Neural cell (in vitro differentiated cells): ENCODE results near the gene FAM20C. TPM values are rescaled to one million over a fixed set of nuclear protein-coding genes. Genes with fewer than 3 reads are reported as not detected.

Experiments
- H2AFZ ChIP-seq: fragments of 200-600, 300-800 bp; sonication (generic), shearing (Covaris generic); 2 replicates; pipeline ENCODE4 v1.6.0; 2014; ENCODE audit warnings: low read depth, mild to moderate bottlenecking, antibody characterized with exemption, low read length, moderate library complexity
- H3F3A ChIP-seq: fragments of 200-600 bp; shearing (Covaris generic); 2 replicates; pipeline ENCODE4 v1.6.1; 2016; ENCODE audit warnings: mild to moderate bottlenecking, moderate library complexity, mixed read lengths, antibody characterized with exemption, low read length; ENCODE audit not compliant: insufficient read depth, poor library complexity, severe bottlenecking
- H3K27ac ChIP-seq: fragments of 200-600, 300-800 bp; sonication (generic), shearing (Covaris generic); 2 replicates; pipeline ENCODE4 v1.5.1; 2014; ENCODE audit warnings: mild to moderate bottlenecking, low read length, moderate library complexity
- H3K27me3 ChIP-seq: fragments of 300-800, 200-600 bp; sonication (generic), shearing (Covaris generic); 2 replicates; pipeline ENCODE4 v1.6.0; 2014; ENCODE audit warnings: mild to moderate bottlenecking, low read depth, low read length, moderate library complexity; ENCODE audit not compliant: insufficient read depth
- H3K36me3 ChIP-seq: fragments of 300-800, 200-600 bp; sonication (generic), shearing (Covaris generic); 2 replicates; pipeline ENCODE4 v1.5.1; 2014; ENCODE audit warnings: mild to moderate bottlenecking, antibody characterized with exemption, low read length, moderate library complexity; ENCODE audit not compliant: insufficient read depth
- H3K4me2 ChIP-seq: fragments of 300-800, 200-600 bp; sonication (generic), shearing (Covaris generic); 2 replicates; pipeline ENCODE4 v1.6.0; 2014; ENCODE audit warnings: mild to moderate bottlenecking, low read length
- H3K4me3 ChIP-seq: fragments of 300-800, 200-600 bp; sonication (generic), shearing (Covaris generic); 2 replicates; pipeline ENCODE4 v1.5.1; 2014; ENCODE audit warnings: mild to moderate bottlenecking, low read length, moderate library complexity
- H3K79me2 ChIP-seq: fragments of 200-600 bp; shearing (Covaris generic); replicated peaks from 2 replicates; pipeline ENCODE4 v1.6.0; 2014; ENCODE audit warnings: mild to moderate bottlenecking, low read length, moderate library complexity; ENCODE audit not compliant: insufficient read depth
- H3K9ac ChIP-seq: fragments of 300-800, 200-600 bp; sonication (generic), shearing (Covaris generic); 2 replicates; pipeline ENCODE4 v1.6.1; 2016; ENCODE audit warnings: mild to moderate bottlenecking, low read length, mixed read lengths
- H3K9me2 ChIP-seq: fragments of 200-600 bp; shearing (Covaris generic); 2 replicates; pipeline ENCODE4 v1.6.1; 2016; ENCODE audit warnings: mild to moderate bottlenecking, low read length, mixed read lengths; ENCODE audit not compliant: insufficient read depth
- H3K9me3 ChIP-seq: fragments of 200-600, 300-800 bp; sonication (generic), shearing (Covaris generic); 2 replicates; pipeline ENCODE4 v1.6.1; 2016; ENCODE audit warnings: mild to moderate bottlenecking, mixed run types, low read length, moderate library complexity, mixed read lengths
- H4K20me1 ChIP-seq: fragments of 200-600 bp; shearing (Covaris generic); 2 replicates; pipeline ENCODE4 v1.6.1; 2016; ENCODE audit warnings: mild to moderate bottlenecking, mixed run types; ENCODE audit not compliant: insufficient read depth
- EP300 ChIP-seq: fragments of 450-650 bp; conservative IDR thresholded peaks from 2 replicates; pipeline ENCODE4 v1.6.1; 2014; ENCODE audit warnings: antibody characterized with exemption, mild to moderate bottlenecking, moderate library complexity; ENCODE audit not compliant: poor library complexity, severe bottlenecking
- EZH2 ChIP-seq: fragments of 200-600, 300-800 bp; shearing (Covaris generic), sonication (generic); IDR thresholded peaks from 2 replicates; pipeline ENCODE4 v1.6.1; 2014; ENCODE audit warnings: antibody characterized with exemption, low read length, borderline replicate concordance, mild to moderate bottlenecking; ENCODE audit not compliant: insufficient read depth, poor library complexity, severe bottlenecking
- MXI1 ChIP-seq: fragments of 450-650 bp; conservative IDR thresholded peaks from 2 replicates; pipeline ENCODE4 v1.6.1; 2014; ENCODE audit warnings: antibody characterized with exemption, mild to moderate bottlenecking; ENCODE audit not compliant: poor library complexity, severe bottlenecking
- POLR2AphosphoS5 ChIP-seq: IDR thresholded peaks from 2 replicates; pipeline ENCODE4 v1.6.1; 2012
- RAD21 ChIP-seq: fragments of 450-650 bp; conservative IDR thresholded peaks from 2 replicates; pipeline ENCODE4 v1.6.1; 2014; ENCODE audit warnings: antibody characterized with exemption, mild to moderate bottlenecking, moderate library complexity
- SMC3 ChIP-seq: fragments of 450-650 bp; conservative IDR thresholded peaks from 2 replicates; pipeline ENCODE4 v1.6.1; 2014; ENCODE audit warnings: antibody characterized with exemption, mild to moderate bottlenecking, moderate library complexity; ENCODE audit not compliant: poor library complexity
- TAF1 ChIP-seq: IDR thresholded peaks from 2 replicates; pipeline ENCODE4 v1.6.1; 2012; ENCODE audit warnings: low read depth
- polyA plus RNA-seq: library from polyadenylated mRNA; depleted of rRNA; stranded (reverse); fragments of >200 nt; gene quantifications from 2 replicates; pipeline ENCODE4 v1.2.3, GENCODE V29; 2014
- TF ChIP-seq, protein P1 (sequence below): fragments of 450-650 bp; IDR thresholded peaks from 2 replicates; pipeline ENCODE4 v1.5.1; 2014; ENCODE audit warnings: antibody characterized with exemption, mild to moderate bottlenecking, moderate library complexity; ENCODE audit not compliant: poor library complexity, severe bottlenecking
- TF ChIP-seq, protein P2 (sequence below): IDR thresholded peaks from 2 replicates; pipeline ENCODE4 v1.6.1; 2012; ENCODE audit warnings: borderline replicate concordance

Gene FAM20C
- polyA plus RNA-seq, 1 donor from 2014 or later, result 22.7 TPM

DNA sequence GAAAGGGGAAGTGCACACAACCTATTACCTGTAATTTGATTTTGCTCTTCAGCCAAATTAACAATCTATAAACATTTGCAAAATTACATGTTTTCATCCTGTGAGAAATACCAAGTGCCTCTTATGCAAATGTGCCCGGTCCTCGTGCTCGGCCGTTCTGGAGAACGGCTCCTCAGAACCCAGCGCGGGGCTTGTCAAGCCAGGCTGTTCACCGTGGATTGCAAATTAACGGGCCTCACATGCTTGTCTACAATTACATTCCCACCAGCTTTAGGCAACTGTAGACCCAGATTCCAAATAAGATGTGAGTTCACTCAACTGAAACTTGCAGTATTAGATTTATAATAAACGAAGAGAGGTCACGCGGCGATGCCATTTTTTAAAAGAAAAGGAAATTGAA is 106.4 kb downstream of the FAM20C start:
- Histone ChIP-seq H4K20me1 (no peaks in the 10 kb centered on the region), H3K36me3 (no peaks in the 10 kb centered on the region), H3K4me3 (no peak overlapping the region), H3K27me3 (no peaks in the 10 kb centered on the region), H3K4me2 (no peak overlapping the region), H3K27ac (no peak overlapping the region), H3K9ac (no peak overlapping the region), H3K9me2 (no peaks in the 10 kb centered on the region), H3F3A (no peaks in the 10 kb centered on the region), H2AFZ (no peak overlapping the region), H3K9me3 (no peaks in the 10 kb centered on the region), H3K79me2 (no peaks in the 10 kb centered on the region)
- TF ChIP-seq TAF1 (no peak), EZH2 (no peak), RAD21 (no peak), MXI1 (no peak), POLR2AphosphoS5 (no peak), SMC3 (no peak), EP300 (no peak)
- TF ChIP-seq, protein P1, sequence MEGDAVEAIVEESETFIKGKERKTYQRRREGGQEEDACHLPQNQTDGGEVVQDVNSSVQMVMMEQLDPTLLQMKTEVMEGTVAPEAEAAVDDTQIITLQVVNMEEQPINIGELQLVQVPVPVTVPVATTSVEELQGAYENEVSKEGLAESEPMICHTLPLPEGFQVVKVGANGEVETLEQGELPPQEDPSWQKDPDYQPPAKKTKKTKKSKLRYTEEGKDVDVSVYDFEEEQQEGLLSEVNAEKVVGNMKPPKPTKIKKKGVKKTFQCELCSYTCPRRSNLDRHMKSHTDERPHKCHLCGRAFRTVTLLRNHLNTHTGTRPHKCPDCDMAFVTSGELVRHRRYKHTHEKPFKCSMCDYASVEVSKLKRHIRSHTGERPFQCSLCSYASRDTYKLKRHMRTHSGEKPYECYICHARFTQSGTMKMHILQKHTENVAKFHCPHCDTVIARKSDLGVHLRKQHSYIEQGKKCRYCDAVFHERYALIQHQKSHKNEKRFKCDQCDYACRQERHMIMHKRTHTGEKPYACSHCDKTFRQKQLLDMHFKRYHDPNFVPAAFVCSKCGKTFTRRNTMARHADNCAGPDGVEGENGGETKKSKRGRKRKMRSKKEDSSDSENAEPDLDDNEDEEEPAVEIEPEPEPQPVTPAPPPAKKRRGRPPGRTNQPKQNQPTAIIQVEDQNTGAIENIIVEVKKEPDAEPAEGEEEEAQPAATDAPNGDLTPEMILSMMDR, result no peak
- TF ChIP-seq, protein P2, sequence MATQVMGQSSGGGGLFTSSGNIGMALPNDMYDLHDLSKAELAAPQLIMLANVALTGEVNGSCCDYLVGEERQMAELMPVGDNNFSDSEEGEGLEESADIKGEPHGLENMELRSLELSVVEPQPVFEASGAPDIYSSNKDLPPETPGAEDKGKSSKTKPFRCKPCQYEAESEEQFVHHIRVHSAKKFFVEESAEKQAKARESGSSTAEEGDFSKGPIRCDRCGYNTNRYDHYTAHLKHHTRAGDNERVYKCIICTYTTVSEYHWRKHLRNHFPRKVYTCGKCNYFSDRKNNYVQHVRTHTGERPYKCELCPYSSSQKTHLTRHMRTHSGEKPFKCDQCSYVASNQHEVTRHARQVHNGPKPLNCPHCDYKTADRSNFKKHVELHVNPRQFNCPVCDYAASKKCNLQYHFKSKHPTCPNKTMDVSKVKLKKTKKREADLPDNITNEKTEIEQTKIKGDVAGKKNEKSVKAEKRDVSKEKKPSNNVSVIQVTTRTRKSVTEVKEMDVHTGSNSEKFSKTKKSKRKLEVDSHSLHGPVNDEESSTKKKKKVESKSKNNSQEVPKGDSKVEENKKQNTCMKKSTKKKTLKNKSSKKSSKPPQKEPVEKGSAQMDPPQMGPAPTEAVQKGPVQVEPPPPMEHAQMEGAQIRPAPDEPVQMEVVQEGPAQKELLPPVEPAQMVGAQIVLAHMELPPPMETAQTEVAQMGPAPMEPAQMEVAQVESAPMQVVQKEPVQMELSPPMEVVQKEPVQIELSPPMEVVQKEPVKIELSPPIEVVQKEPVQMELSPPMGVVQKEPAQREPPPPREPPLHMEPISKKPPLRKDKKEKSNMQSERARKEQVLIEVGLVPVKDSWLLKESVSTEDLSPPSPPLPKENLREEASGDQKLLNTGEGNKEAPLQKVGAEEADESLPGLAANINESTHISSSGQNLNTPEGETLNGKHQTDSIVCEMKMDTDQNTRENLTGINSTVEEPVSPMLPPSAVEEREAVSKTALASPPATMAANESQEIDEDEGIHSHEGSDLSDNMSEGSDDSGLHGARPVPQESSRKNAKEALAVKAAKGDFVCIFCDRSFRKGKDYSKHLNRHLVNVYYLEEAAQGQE, result no peak

DNA sequence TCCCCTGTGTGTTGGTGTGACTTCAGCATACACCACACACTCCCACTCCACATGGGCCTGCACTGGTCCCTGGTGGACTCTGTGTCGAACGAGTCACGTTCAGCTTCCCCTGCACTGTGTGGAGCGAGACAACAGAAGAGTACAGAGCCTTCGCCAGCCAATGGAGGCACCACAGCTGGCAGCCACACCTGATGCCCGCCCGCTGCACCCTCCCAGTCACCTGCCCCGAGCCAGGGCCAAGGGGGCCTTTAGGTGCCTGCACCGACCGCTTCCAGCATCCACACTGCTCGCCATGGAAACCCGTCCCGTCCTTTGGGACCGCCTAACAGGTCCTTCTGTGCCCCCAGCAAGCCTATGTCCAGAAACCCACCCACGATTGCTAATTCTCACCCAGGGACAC is 106.8 kb downstream of the FAM20C start:
- Histone ChIP-seq H4K20me1 (no peaks in the 10 kb centered on the region), H3F3A (no peaks in the 10 kb centered on the region), H3K9ac (no peak overlapping the region), H3K4me3 (no peak overlapping the region), H3K9me2 (no peaks in the 10 kb centered on the region), H3K79me2 (no peaks in the 10 kb centered on the region), H3K36me3 (no peaks in the 10 kb centered on the region), H3K4me2 (no peak overlapping the region), H2AFZ (no peak overlapping the region), H3K9me3 (no peaks in the 10 kb centered on the region), H3K27ac (no peak overlapping the region), H3K27me3 (no peaks in the 10 kb centered on the region)
- no peak for TF ChIP-seq POLR2AphosphoS5
- no peak for TF ChIP-seq MXI1
- TF ChIP-seq EP300, result no peak
- TF ChIP-seq SMC3, result no peak
- TF ChIP-seq, protein P1, result no peak
- no peak for TF ChIP-seq RAD21
- TF ChIP-seq EZH2, result no peak
- TF ChIP-seq, protein P2, result no peak
- no peak for TF ChIP-seq TAF1
